GM12865 (cell line): ENCODE results near the gene GSTK1.

Experiments
- DNase-seq: peaks from one replicate; pipeline ENCODE4 v3.0.0; 2010; ENCODE audit warnings: low read depth
- H3K4me3 ChIP-seq: 2 replicates; pipeline ENCODE4 v1.5.1; 2011; ENCODE audit warnings: mild to moderate bottlenecking, low read depth, low read length, control low read depth
- CTCF ChIP-seq: IDR thresholded peaks from 2 replicates; pipeline ENCODE4 v1.5.1; 2011; ENCODE audit warnings: low read length, control low read depth, low read depth, inconsistent platforms; ENCODE audit not compliant: insufficient read depth; ENCODE audit errors: missing control alignments

The GSTK1 gene

GRCh38 chr7:143318661-143319060, 55.4 kb downstream of the GSTK1 start:
- TF ChIP-seq CTCF: no peak
- H3K4me3 ChIP-seq: no peak overlapping the region
- no peak for DNase-seq
